H54 (cell line): ENCODE results near the gene GPD2.

ENCODE experiments used
- DNase-seq: peaks from one replicate; pipeline ENCODE4 v3.0.0; 2011; ENCODE audit warnings: low spot score, mixed read lengths; ENCODE audit not compliant: insufficient read length
- FAIRE-seq: peaks from 3 replicates; lab custom pipeline; 2011; peaks lifted over from hg19 to GRCh38; lab: Jason Lieb, UNC
- POLR2A ChIP-seq: IDR thresholded peaks from 2 replicates; pipeline ENCODE4 v1.6.1; 2011; ENCODE audit warnings: low read depth, mild to moderate bottlenecking, low read length

The GPD2 gene

GRCh38 chr2:156626931-156627330 is 190.8 kb downstream of the GPD2 start:
- TF ChIP-seq POLR2A: no peak
- no peak for DNase-seq
- no peak for FAIRE-seq

GRCh38 chr2:156630579-156631337 is 194.6 kb downstream of the GPD2 start:
- no peak for TF ChIP-seq POLR2A
- DNase-seq: no peak
- FAIRE-seq: no peak

- DNase-seq (no peak), FAIRE-seq (no peak)
- TF ChIP-seq POLR2A: no peak
Observed at GRCh38 chr2:156635646-156636045, 199.5 kb downstream of the GPD2 start.
